ENCODE measurements around the gene CNTNAP2. TPM values are rescaled to one million over a fixed set of nuclear protein-coding genes. Genes with fewer than 3 reads are reported as not detected.

The CNTNAP2 gene
- total RNA-seq, 1 experiment from 2014 or later: 42.5 TPM

DNA sequence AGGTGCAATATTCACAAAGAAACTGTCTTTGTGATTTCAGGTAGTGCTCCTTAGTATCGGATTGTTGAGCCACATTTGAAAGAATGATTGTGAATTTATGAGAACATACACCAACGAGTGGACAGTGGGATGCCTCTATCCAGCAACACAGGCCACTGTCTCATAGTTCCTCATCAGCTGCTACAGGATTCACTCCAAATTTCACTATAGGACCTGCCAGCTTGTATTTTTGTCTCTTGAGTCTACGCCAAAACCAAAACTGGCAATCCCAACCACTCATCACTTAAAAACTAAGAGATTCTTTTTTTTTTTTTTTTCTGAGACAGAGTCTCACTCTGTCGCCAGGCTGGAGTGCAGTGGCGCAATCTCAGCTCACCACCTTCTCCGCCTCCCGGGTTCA is 964.5 kb downstream of the CNTNAP2 start:
- TF ChIP-seq, protein P1, sequence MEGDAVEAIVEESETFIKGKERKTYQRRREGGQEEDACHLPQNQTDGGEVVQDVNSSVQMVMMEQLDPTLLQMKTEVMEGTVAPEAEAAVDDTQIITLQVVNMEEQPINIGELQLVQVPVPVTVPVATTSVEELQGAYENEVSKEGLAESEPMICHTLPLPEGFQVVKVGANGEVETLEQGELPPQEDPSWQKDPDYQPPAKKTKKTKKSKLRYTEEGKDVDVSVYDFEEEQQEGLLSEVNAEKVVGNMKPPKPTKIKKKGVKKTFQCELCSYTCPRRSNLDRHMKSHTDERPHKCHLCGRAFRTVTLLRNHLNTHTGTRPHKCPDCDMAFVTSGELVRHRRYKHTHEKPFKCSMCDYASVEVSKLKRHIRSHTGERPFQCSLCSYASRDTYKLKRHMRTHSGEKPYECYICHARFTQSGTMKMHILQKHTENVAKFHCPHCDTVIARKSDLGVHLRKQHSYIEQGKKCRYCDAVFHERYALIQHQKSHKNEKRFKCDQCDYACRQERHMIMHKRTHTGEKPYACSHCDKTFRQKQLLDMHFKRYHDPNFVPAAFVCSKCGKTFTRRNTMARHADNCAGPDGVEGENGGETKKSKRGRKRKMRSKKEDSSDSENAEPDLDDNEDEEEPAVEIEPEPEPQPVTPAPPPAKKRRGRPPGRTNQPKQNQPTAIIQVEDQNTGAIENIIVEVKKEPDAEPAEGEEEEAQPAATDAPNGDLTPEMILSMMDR (IDR thresholded peaks at IDR 0.05; ENCODE audit: insufficient read depth in 1 of 2, low read depth in 1 of 2, low read length in 1 of 2, severe bottlenecking in 1 of 2, unreplicated experiment in 1 of 2): no peak
- POLR2A ChIA-PET: no interaction called here
- Histone ChIP-seq H3K9me3 (no peaks in the 10 kb centered on the region), H3K36me3 (ENCODE audit: control insufficient read depth, insufficient read depth, low read length) (no peaks in the 10 kb centered on the region), H3K27me3 (replicated peaks; ENCODE audit: control insufficient read depth, insufficient read depth, low read length) (no peaks in the 10 kb centered on the region), H3K4me3 (ENCODE audit: low read depth, low read length) (no peak overlapping the region), H3K4me1 (no peaks in the 10 kb centered on the region)
- Mint-ChIP-seq H3K4me1 (ENCODE audit: low read depth, unreplicated experiment) (no peaks in the 10 kb centered on the region), H3K27me3 (ENCODE audit: insufficient read depth, unreplicated experiment) (no peaks in the 10 kb centered on the region), H3K27ac (ENCODE audit: unreplicated experiment) (no peak overlapping the region), H3K4me3 (ENCODE audit: unreplicated experiment) (no peak overlapping the region), H3K36me3 (ENCODE audit: insufficient read depth, unreplicated experiment) (no peaks in the 10 kb centered on the region), H3K9me3 (ENCODE audit: unreplicated experiment) (no peaks in the 10 kb centered on the region)
- CTCF ChIA-PET: no interaction called here
- intact Hi-C loops (cut with micrococcal nuclease; ENCODE audit: unreplicated experiment): no loop called here
- DNase-seq: no peak
- no TSS peak for BruUV-seq (replicated peaks)

DNA sequence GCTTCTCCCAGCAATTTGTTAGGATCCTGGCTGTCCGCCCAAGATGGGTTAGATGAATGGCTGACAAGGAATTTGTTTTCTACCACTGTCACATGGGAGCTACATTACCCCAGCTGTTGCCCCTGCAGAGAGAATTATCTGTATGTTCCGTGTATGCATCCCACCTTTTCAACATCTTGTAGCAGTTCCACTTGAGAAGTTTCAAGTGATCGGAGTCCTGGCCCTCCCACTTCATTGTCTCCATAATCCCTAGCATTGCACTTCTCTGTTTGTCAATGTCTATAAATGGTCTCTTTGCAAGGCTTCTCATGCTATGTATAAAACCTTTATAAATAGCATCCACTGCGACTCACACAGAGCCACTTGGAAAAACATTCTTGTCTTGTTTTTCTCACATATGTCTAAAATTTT is 972.5 kb downstream of the CNTNAP2 start:
- TF ChIP-seq, protein P1 (IDR thresholded peaks at IDR 0.05; ENCODE audit: insufficient read depth in 1 of 2, low read depth in 1 of 2, low read length in 1 of 2, severe bottlenecking in 1 of 2, unreplicated experiment in 1 of 2): no peak
- intact Hi-C loops (cut with micrococcal nuclease; ENCODE audit: unreplicated experiment): no loop called here
- ChIA-PET POLR2A (no interaction called here), CTCF (no interaction called here)
- Histone ChIP-seq H3K9me3 (no peaks in the 10 kb centered on the region), H3K4me3 (ENCODE audit: low read depth, low read length) (no peak overlapping the region), H3K4me1 (no peaks in the 10 kb centered on the region), H3K27me3 (replicated peaks; ENCODE audit: control insufficient read depth, insufficient read depth, low read length) (no peaks in the 10 kb centered on the region), H3K36me3 (ENCODE audit: control insufficient read depth, insufficient read depth, low read length) (no peaks in the 10 kb centered on the region)
- no peaks in the 10 kb centered on the region for H3K4me1 Mint-ChIP-seq (ENCODE audit: low read depth, unreplicated experiment)
- no peak overlapping the region for H3K4me3 Mint-ChIP-seq (ENCODE audit: unreplicated experiment)
- no peaks in the 10 kb centered on the region for H3K36me3 Mint-ChIP-seq (ENCODE audit: insufficient read depth, unreplicated experiment)
- no TSS peak for BruUV-seq (replicated peaks)
- no peak overlapping the region for H3K27ac Mint-ChIP-seq (ENCODE audit: unreplicated experiment)
- no peaks in the 10 kb centered on the region for H3K9me3 Mint-ChIP-seq (ENCODE audit: unreplicated experiment)
- DNase-seq: no peak
- no peaks in the 10 kb centered on the region for H3K27me3 Mint-ChIP-seq (ENCODE audit: insufficient read depth, unreplicated experiment)

DNA sequence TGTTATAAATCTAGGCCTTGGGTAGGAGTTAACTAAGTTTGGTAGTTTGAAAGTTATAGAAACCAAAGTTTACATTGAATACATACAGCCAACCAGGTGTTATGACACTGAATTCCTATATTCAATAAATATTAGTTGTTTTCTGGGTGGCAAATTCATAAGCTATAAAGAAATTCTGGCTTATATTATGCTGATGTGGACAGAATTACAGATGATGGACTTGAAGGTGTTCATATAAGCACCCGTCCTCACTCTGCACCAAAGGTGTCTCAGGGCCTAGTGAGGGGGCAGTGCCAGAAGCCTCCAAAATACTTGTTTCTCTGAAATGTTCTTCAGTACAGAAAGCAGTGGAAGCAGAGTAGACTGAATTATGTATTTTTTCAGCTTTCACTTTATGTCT is 973.0 kb downstream of the CNTNAP2 start:
- TF ChIP-seq, protein P1 (IDR thresholded peaks at IDR 0.05; ENCODE audit: insufficient read depth in 1 of 2, low read depth in 1 of 2, low read length in 1 of 2, severe bottlenecking in 1 of 2, unreplicated experiment in 1 of 2): no peak
- H3K36me3 ChIP-seq (ENCODE audit: control insufficient read depth, insufficient read depth, low read length): no peaks in the 10 kb centered on the region
- POLR2A ChIA-PET: no interaction called here
- H3K4me3 ChIP-seq (ENCODE audit: low read depth, low read length): no peak overlapping the region
- no peaks in the 10 kb centered on the region for H3K27me3 ChIP-seq (replicated peaks; ENCODE audit: control insufficient read depth, insufficient read depth, low read length)
- CTCF ChIA-PET: no interaction called here
- H3K9me3 Mint-ChIP-seq (ENCODE audit: unreplicated experiment): no peaks in the 10 kb centered on the region
- no peaks in the 10 kb centered on the region for H3K36me3 Mint-ChIP-seq (ENCODE audit: insufficient read depth, unreplicated experiment)
- no peaks in the 10 kb centered on the region for H3K9me3 ChIP-seq
- intact Hi-C loops (cut with micrococcal nuclease; ENCODE audit: unreplicated experiment): no loop called here
- BruUV-seq (replicated peaks): no TSS peak
- H3K27me3 Mint-ChIP-seq (ENCODE audit: insufficient read depth, unreplicated experiment): no peaks in the 10 kb centered on the region
- no peak for DNase-seq
- no peaks in the 10 kb centered on the region for H3K4me1 ChIP-seq
- H3K27ac Mint-ChIP-seq (ENCODE audit: unreplicated experiment): no peak overlapping the region
- no peak overlapping the region for H3K4me3 Mint-ChIP-seq (ENCODE audit: unreplicated experiment)
- H3K4me1 Mint-ChIP-seq (ENCODE audit: low read depth, unreplicated experiment): no peaks in the 10 kb centered on the region

Measured in Caco-2 (cell line).